H9 (cell line): ENCODE results near the gene GIGYF1. TPM values are rescaled to one million over a fixed set of nuclear protein-coding genes. Genes with fewer than 3 reads are reported as not detected.

Experiments used
- DNase-seq: peaks from one replicate; pipeline ENCODE4 v3.0.0-alpha.2; 2017
- H2AFZ ChIP-seq: one replicate; pipeline ENCODE4 v1.6.1; 2013; ENCODE audit warnings: mild to moderate bottlenecking, low read length, control low read depth, moderate library complexity
- H2AK5ac ChIP-seq: 2 replicates; pipeline ENCODE4 v1.6.1; 2013; ENCODE audit warnings: low read length, control low read depth, mixed read lengths; ENCODE audit not compliant: insufficient read length
- H2BK120ac ChIP-seq: one replicate; pipeline ENCODE4 v1.6.1; 2013; ENCODE audit warnings: low read depth, mild to moderate bottlenecking, low read length, control low read depth, inconsistent platforms; ENCODE audit not compliant: poor library complexity, severe bottlenecking
- H2BK12ac ChIP-seq: 2 replicates; pipeline ENCODE4 v1.6.1; 2013; ENCODE audit warnings: low read length, control low read depth, mixed read lengths, low read depth; ENCODE audit not compliant: insufficient read length
- H2BK15ac ChIP-seq: 2 replicates; pipeline ENCODE4 v1.6.1; 2013; ENCODE audit warnings: low read depth, low read length, control low read depth
- H2BK20ac ChIP-seq: one replicate; pipeline ENCODE4 v1.6.1; 2013; ENCODE audit warnings: low read depth, mild to moderate bottlenecking, low read length, control low read depth, inconsistent platforms; ENCODE audit not compliant: poor library complexity, severe bottlenecking
- H2BK5ac ChIP-seq: 2 replicates; pipeline ENCODE4 v1.6.1; 2013; ENCODE audit warnings: low read length, control low read depth, mixed read lengths; ENCODE audit not compliant: insufficient read length
- H3K14ac ChIP-seq: 2 replicates; pipeline ENCODE4 v1.6.1; 2013; ENCODE audit warnings: low read length, control low read depth; ENCODE audit not compliant: insufficient read depth
- H3K18ac ChIP-seq: 2 replicates; pipeline ENCODE4 v1.6.1; 2013; ENCODE audit warnings: low read depth, mild to moderate bottlenecking, mixed read lengths, low read length, control low read depth; ENCODE audit not compliant: insufficient read length
- H3K23ac ChIP-seq: 2 replicates; pipeline ENCODE4 v1.6.1; 2013; ENCODE audit warnings: low read length, control low read depth, mixed read lengths, low read depth; ENCODE audit not compliant: insufficient read length
- H3K23me2 ChIP-seq: 2 replicates; pipeline ENCODE4 v1.6.1; 2013; ENCODE audit warnings: low read depth, mild to moderate bottlenecking, mixed read lengths, low read length, control low read depth; ENCODE audit not compliant: insufficient read length, poor library complexity, severe bottlenecking
- H3K27ac ChIP-seq: 2 replicates; pipeline ENCODE4 v1.5.1; 2013; ENCODE audit warnings: low read length, control low read depth, mixed read lengths, low read depth; ENCODE audit not compliant: insufficient read length
- H3K27me3 ChIP-seq: 2 replicates; pipeline ENCODE4 v1.6.1; 2013; ENCODE audit warnings: low read length, control low read depth, inconsistent platforms; ENCODE audit not compliant: insufficient read depth
- H3K4ac ChIP-seq: 2 replicates; pipeline ENCODE4 v1.6.1; 2013; ENCODE audit warnings: low read depth, mild to moderate bottlenecking, control low read depth, inconsistent platforms, low read length, moderate library complexity
- H3K4me1 ChIP-seq: 2 replicates; pipeline ENCODE4 v1.6.1; 2013; ENCODE audit warnings: low read length, control low read depth, inconsistent platforms; ENCODE audit not compliant: insufficient read depth
- H3K4me2 ChIP-seq: 2 replicates; pipeline ENCODE4 v1.6.1; 2013; ENCODE audit warnings: low read length, control low read depth, mixed read lengths; ENCODE audit not compliant: insufficient read length, insufficient read depth
- H3K56ac ChIP-seq: 2 replicates; pipeline ENCODE4 v1.6.1; 2013; ENCODE audit warnings: low read depth, mild to moderate bottlenecking, mixed read lengths, low read length, control low read depth; ENCODE audit not compliant: insufficient read length
- H3K79me1 ChIP-seq: 2 replicates; pipeline ENCODE4 v1.6.1; 2013; ENCODE audit warnings: low read depth, mild to moderate bottlenecking, moderate library complexity, low read length, control low read depth, inconsistent platforms; ENCODE audit not compliant: insufficient read depth, poor library complexity, severe bottlenecking
- H3K79me2 ChIP-seq: 2 replicates; pipeline ENCODE4 v1.6.1; 2013; ENCODE audit warnings: low read length, control low read depth, inconsistent platforms; ENCODE audit not compliant: insufficient read depth
- H3K9ac ChIP-seq: 2 replicates; pipeline ENCODE4 v1.6.1; 2013; ENCODE audit warnings: low read length, control low read depth, mixed read lengths; ENCODE audit not compliant: insufficient read length; ENCODE audit errors: extremely low read depth
- H3K9me3 ChIP-seq: one replicate; pipeline ENCODE4 v1.6.1; 2013; ENCODE audit warnings: low read depth, low read length, inconsistent platforms; ENCODE audit not compliant: control insufficient read depth
- H3T11ph ChIP-seq: one replicate; pipeline ENCODE4 v1.6.1; 2013; ENCODE audit warnings: mild to moderate bottlenecking, low read length, control low read depth, inconsistent platforms
- H4K20me1 ChIP-seq: one replicate; pipeline ENCODE4 v1.6.1; 2013; ENCODE audit not compliant: control insufficient read depth, insufficient read length, insufficient read depth
- H4K5ac ChIP-seq: 2 replicates; pipeline ENCODE4 v1.6.1; 2013; ENCODE audit warnings: low read depth, mild to moderate bottlenecking, mixed read lengths, low read length, control low read depth; ENCODE audit not compliant: insufficient read length
- H4K8ac ChIP-seq: replicated peaks from 2 replicates; pipeline ENCODE4 v1.6.1; 2013; ENCODE audit warnings: low read length, control low read depth, mixed read lengths, low read depth; ENCODE audit not compliant: insufficient read length
- H4K91ac ChIP-seq: 2 replicates; pipeline ENCODE4 v1.6.1; 2013; ENCODE audit warnings: low read depth, mild to moderate bottlenecking, moderate library complexity, mixed read lengths, low read length, control low read depth; ENCODE audit not compliant: insufficient read length
- H3K27ac Mint-ChIP-seq, 3 experiments: 2 replicates in 2 of 3; 3 replicates in 1 of 3; pipeline ENCODE4 v1.8.0; 2020 to 2021; ENCODE audit warnings: mixed read lengths in 3 of 3, mild to moderate bottlenecking in 1 of 3, moderate library complexity in 1 of 3
- H3K27me3 Mint-ChIP-seq: 2 replicates; pipeline ENCODE4 v1.8.0; 2021; ENCODE audit warnings: low read depth, mild to moderate bottlenecking, moderate library complexity, mixed read lengths
- H3K36me3 Mint-ChIP-seq, 3 experiments: 2 replicates in 2 of 3; 3 replicates in 1 of 3; pipeline ENCODE4 v1.8.0; 2020 to 2021; ENCODE audit warnings: low read depth in 3 of 3, mixed read lengths in 3 of 3; ENCODE audit not compliant: insufficient read depth in 1 of 3
- H3K4me1 Mint-ChIP-seq, 2 experiments: 2 replicates each; pipeline ENCODE4 v1.8.0; 2020; ENCODE audit warnings: mixed read lengths in 2 of 2
- H3K4me3 Mint-ChIP-seq, 2 experiments: 2 replicates in 1 of 2; 3 replicates in 1 of 2; pipeline ENCODE4 v1.8.0; 2020 to 2021; ENCODE audit warnings: mild to moderate bottlenecking in 2 of 2, mixed read lengths in 2 of 2, moderate library complexity in 1 of 2
- H3K9me3 Mint-ChIP-seq, 2 experiments: 2 replicates in 1 of 2; 3 replicates in 1 of 2; pipeline ENCODE4 v1.8.0; 2020; ENCODE audit warnings: mild to moderate bottlenecking in 2 of 2, mixed read lengths in 2 of 2, moderate library complexity in 1 of 2
- CTCF ChIP-seq: fragments of 200-600 bp; sonication (generic); conservative IDR thresholded peaks from 3 replicates; pipeline ENCODE4 v1.8.0; 2021; ENCODE audit warnings: antibody characterized with exemption, mild to moderate bottlenecking
- WGBS: extraction: QIAGEN DNeasy Blood & Tissue Kit; methylation state at CpG from one replicate; pipeline ENCODE4 v1.1.7; 2013; ENCODE audit warnings: missing lambda C conversion rate, low lambda C conversion rate, mixed read lengths; ENCODE audit not compliant: insufficient read length; ENCODE audit errors: extremely low coverage; 5-methylcytosine and 5-hydroxymethylcytosine counted together
- total RNA-seq: library from RNA; stranded (reverse); gene quantifications from 2 replicates; pipeline ENCODE4 v1.2.1, GENCODE V29; 2021

The GIGYF1 gene
- total RNA-seq, 1 experiment from 2014 or later: 104 TPM

- Histone ChIP-seq H3K4me2 (no peak overlapping the region), H3K4ac (no peak overlapping the region), H3K27me3 (no peaks in the 10 kb centered on the region), H3K23ac (no peak overlapping the region), H3T11ph (no peak overlapping the region), H4K5ac (no peak overlapping the region), H3K9ac (no peak overlapping the region), H3K18ac (no peak overlapping the region), H2BK5ac (no peak overlapping the region), H3K9me3 (no peaks in the 10 kb centered on the region), H3K4me1 (0 out of 2 replicates have a peak, but pooled peaks cover 5% of the 10 kb centered on the region), H4K8ac (no peak overlapping the region), H2AFZ (no peak overlapping the region), H3K56ac (no peak overlapping the region), H4K91ac (no peak overlapping the region), H3K14ac (no peak overlapping the region), H2BK12ac (no peak overlapping the region), H3K79me1 (peaks cover 5% of the 10 kb centered on the region), H2BK20ac (no peak overlapping the region), H3K79me2 (peaks cover 30% of the 10 kb centered on the region; the same call in 1 of the 2 replicates), H2AK5ac (no peak overlapping the region), H2BK120ac (no peak overlapping the region), H2BK15ac (no peak overlapping the region), H4K20me1 (no peaks in the 10 kb centered on the region), H3K23me2 (peaks cover 12% of the 10 kb centered on the region), H3K27ac (no peak overlapping the region)
- DNase-seq: no peak
- no peak for TF ChIP-seq CTCF
- Mint-ChIP-seq H3K4me3 (no peak overlapping the region), H3K27ac (peak overlapping the region in 2 of 3 experiments; percentile 75 to 93; a peak in 5 of 7 replicates), H3K27me3 (peaks cover 2% of the 10 kb centered on the region; the same call in 1 of the 2 replicates), H3K4me1 (peaks cover 22 to 30% of the 10 kb centered on the region in 2 experiments), H3K36me3 (peaks cover 35 to 69% (median 64%) of the 10 kb centered on the region in 3 experiments), H3K9me3 (no peaks in the 10 kb centered on the region)
- no CpG with 5 or more reads among the region's 16 CpGs for WGBS
These were observed 5.7 kb downstream of the GIGYF1 start for GRCh38 chr7:100688326-100688860.
